ENCODE results near the gene MAPK14. TPM values are rescaled to one million over a fixed set of nuclear protein-coding genes. Genes with fewer than 3 reads are reported as not detected.

MAPK14 gene
- total and polyA plus RNA-seq, 9 of the 15 experiments (the other 6 are each of a cell fraction or from before 2014, with no cell fraction given), result 8.8 to 62.7 (median 35.5) TPM

DNA sequence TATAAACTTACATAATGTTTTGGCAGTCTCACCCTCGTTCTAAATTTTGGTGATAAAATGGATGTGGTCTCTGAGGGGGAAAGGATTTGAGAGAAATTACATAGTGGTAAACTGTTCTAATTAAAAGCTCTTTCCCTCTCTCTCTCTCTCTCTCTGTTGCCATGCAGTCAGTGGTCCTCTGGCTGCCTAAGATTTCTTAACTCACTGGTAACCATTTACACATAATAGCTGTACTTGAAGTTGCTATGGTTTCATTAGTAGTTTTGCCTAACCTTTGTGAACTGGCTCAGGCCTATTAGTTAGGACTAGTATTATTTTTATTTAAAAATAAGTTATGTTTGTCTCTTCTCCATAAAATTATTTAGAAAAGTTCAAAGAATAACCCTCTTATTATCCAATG, 42.0 kb downstream of the MAPK14 start:
- ATAC-seq (no peak), FAIRE-seq (no peak), DNase-seq (ENCODE audit: extremely low read depth in 1 of 4, low spot score in 3 of 4) (no peak)
- Histone ChIP-seq H3K9ac (ENCODE audit: insufficient read depth in 1 of 2, low read depth in 2 of 2, low read length in 2 of 2) (no peak overlapping the region), H3K9me1 (ENCODE audit: control insufficient read depth, insufficient read depth, low read length) (peaks cover 6% of the 10 kb centered on the region), H2AFZ (ENCODE audit: low read depth, low read length) (no peak overlapping the region), H3K36me3 (ENCODE audit: control insufficient read depth, insufficient read depth, low read length) (peaks cover 10% of the 10 kb centered on the region; the same call in 2 of the 3 replicates), H3K27me3 (ENCODE audit: control insufficient read depth in 2 of 2, insufficient read depth in 2 of 2, low read length in 2 of 2) (no peaks in the 10 kb centered on the region), H3K27ac (ENCODE audit: extremely low read depth, low read depth, low read length) (no peak overlapping the region), H3K4me1 (replicated peaks in 1 of 2; ENCODE audit: control insufficient read depth in 2 of 2, insufficient read depth in 2 of 2, low read length in 2 of 2) (peaks cover 9 to 16% of the 10 kb centered on the region in 2 experiments; a peak in 3 of 5 replicates), H3K9me3 (replicated peaks; ENCODE audit: control insufficient read depth, insufficient read depth, low read depth, low read length) (no peaks in the 10 kb centered on the region), H3K4me3 (no peak overlapping the region), H4K20me1 (replicated peaks; ENCODE audit: control insufficient read depth, insufficient read depth, low read length) (peaks cover 22% of the 10 kb centered on the region), H3K79me2 (ENCODE audit: control insufficient read depth, insufficient read depth, low read length) (peaks cover 48% of the 10 kb centered on the region), H3K4me2 (ENCODE audit: insufficient read depth, low read length) (no peak overlapping the region)
- CTCF ChIA-PET (ENCODE audit: low intra/inter-chr PET ratio), result no interaction called here
- intact Hi-C loops (cut with micrococcal nuclease), result no loop called here
- POLR2A ChIA-PET, result no interaction called here
- in situ Hi-C loops (cut with MboI), result no loop called here
- TF ChIP-seq RFX1 (IDR thresholded peaks at IDR 0.05) (peak; percentile 8; the same call in 1 of the 2 replicates), FOXK2 (conservative IDR thresholded peaks at IDR 0.05 in 1 of 2, IDR thresholded peaks at IDR 0.05 in 1 of 2; ENCODE audit: low read depth in 2 of 2) (no peak)
- TF ChIP-seq, protein P1, sequence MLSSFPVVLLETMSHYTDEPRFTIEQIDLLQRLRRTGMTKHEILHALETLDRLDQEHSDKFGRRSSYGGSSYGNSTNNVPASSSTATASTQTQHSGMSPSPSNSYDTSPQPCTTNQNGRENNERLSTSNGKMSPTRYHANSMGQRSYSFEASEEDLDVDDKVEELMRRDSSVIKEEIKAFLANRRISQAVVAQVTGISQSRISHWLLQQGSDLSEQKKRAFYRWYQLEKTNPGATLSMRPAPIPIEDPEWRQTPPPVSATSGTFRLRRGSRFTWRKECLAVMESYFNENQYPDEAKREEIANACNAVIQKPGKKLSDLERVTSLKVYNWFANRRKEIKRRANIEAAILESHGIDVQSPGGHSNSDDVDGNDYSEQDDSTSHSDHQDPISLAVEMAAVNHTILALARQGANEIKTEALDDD (IDR thresholded peaks at IDR 0.05), result peak; percentile 21; the same call in 1 of the 2 replicates
- no TSS peak for BruUV-seq (replicated peaks)
- 69% methylated on average over 1 of the region's 1 CpG for WGBS (ENCODE audit: insufficient coverage, low coverage, missing lambda C conversion rate)

DNA sequence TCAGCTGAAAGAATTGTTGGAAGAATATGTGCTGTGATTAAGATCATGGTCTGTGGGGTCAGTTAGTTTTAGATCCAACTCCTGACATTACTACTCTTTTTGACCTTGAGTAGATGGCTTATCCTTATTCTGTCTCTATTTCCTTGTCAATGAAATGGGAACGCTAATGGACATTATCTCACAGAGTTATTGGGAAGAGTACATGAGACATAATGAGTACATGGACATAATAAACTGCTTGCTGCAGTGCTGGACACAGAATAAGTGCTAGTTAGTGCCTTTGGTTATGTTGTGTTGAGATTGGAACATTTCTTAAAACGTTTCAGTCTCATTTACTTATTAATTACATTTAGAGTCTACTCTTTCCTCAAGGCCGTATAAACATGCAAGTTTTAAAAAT, 42.6 kb downstream of the MAPK14 start:
- no peak overlapping the region for H3K9ac ChIP-seq (ENCODE audit: insufficient read depth in 1 of 2, low read depth in 2 of 2, low read length in 2 of 2)
- H3K9me3 ChIP-seq (replicated peaks; ENCODE audit: control insufficient read depth, insufficient read depth, low read depth, low read length), result no peaks in the 10 kb centered on the region
- ATAC-seq (no peak), DNase-seq (ENCODE audit: extremely low read depth in 1 of 4, low spot score in 3 of 4) (no peak), FAIRE-seq (no peak)
- peaks cover 6% of the 10 kb centered on the region for H3K9me1 ChIP-seq (ENCODE audit: control insufficient read depth, insufficient read depth, low read length)
- no TSS peak for BruUV-seq (replicated peaks)
- no peak overlapping the region for H3K4me3 ChIP-seq
- H2AFZ ChIP-seq (ENCODE audit: low read depth, low read length), result no peak overlapping the region
- TF ChIP-seq ESRRA (IDR thresholded peaks at IDR 0.05; ENCODE audit: borderline replicate concordance, low read depth) (peak; percentile 67), CREBBP (IDR thresholded peaks at IDR 0.05; ENCODE audit: low read depth, low read length) (no peak), ZBTB2 (IDR thresholded peaks at IDR 0.05) (no peak)
- TF ChIP-seq, protein P1 (IDR thresholded peaks at IDR 0.05), result peak; percentile 58; the same call in 1 of the 2 replicates
- H3K36me3 ChIP-seq (ENCODE audit: control insufficient read depth, insufficient read depth, low read length), result peaks cover 11% of the 10 kb centered on the region; the same call in 2 of the 3 replicates
- CTCF ChIA-PET (ENCODE audit: low intra/inter-chr PET ratio), result no interaction called here
- POLR2A ChIA-PET, result no interaction called here
- in situ Hi-C loops (cut with MboI), result no loop called here
- no peak overlapping the region for H3K4me2 ChIP-seq (ENCODE audit: insufficient read depth, low read length)
- peaks cover 20% of the 10 kb centered on the region for H4K20me1 ChIP-seq (replicated peaks; ENCODE audit: control insufficient read depth, insufficient read depth, low read length)
- no peak overlapping the region for H3K27ac ChIP-seq (ENCODE audit: extremely low read depth, low read depth, low read length)
- peaks cover 6 to 16% of the 10 kb centered on the region in 2 experiments; a peak in 3 of 5 replicates for H3K4me1 ChIP-seq (replicated peaks in 1 of 2; ENCODE audit: control insufficient read depth in 2 of 2, insufficient read depth in 2 of 2, low read length in 2 of 2)
- WGBS (ENCODE audit: insufficient coverage, low coverage, missing lambda C conversion rate), result 64% methylated on average over 3 of the region's 3 CpGs
- intact Hi-C loops (cut with micrococcal nuclease), result no loop called here
- no peaks in the 10 kb centered on the region for H3K27me3 ChIP-seq (ENCODE audit: control insufficient read depth in 2 of 2, insufficient read depth in 2 of 2, low read length in 2 of 2)
- peaks cover 41% of the 10 kb centered on the region for H3K79me2 ChIP-seq (ENCODE audit: control insufficient read depth, insufficient read depth, low read length)
